OCI-LY1 (cell line): Measurements from ENCODE around the gene SERP1.

Experiments used
- H2AFZ ChIP-seq: fragments of 200-600 bp; sonication (generic), shearing (Covaris generic); 2 replicates; pipeline ENCODE4 v1.6.0; 2014; ENCODE audit warnings: antibody characterized with exemption, mild to moderate bottlenecking, low read length
- H3F3A ChIP-seq: fragments of 200-600 bp; sonication (generic), shearing (Covaris generic); 2 replicates; pipeline ENCODE4 v1.6.0; 2014; ENCODE audit warnings: mild to moderate bottlenecking, antibody characterized with exemption, low read length, moderate library complexity; ENCODE audit not compliant: insufficient read depth
- H3K27ac ChIP-seq: fragments of 200-600 bp; sonication (generic); 2 replicates; pipeline ENCODE4 v1.5.1; 2014; ENCODE audit warnings: low read length, mixed run types, mild to moderate bottlenecking, low read depth; ENCODE audit not compliant: poor library complexity, severe bottlenecking
- H3K27me3 ChIP-seq: fragments of 200-600 bp; sonication (generic); 2 replicates; pipeline ENCODE4 v1.6.0; 2014; ENCODE audit warnings: antibody characterized with exemption, mild to moderate bottlenecking, low read length, moderate library complexity; ENCODE audit not compliant: insufficient read depth
- H3K36me3 ChIP-seq: fragments of 200-600 bp; sonication (generic); 2 replicates; pipeline ENCODE4 v1.6.1; 2014; ENCODE audit warnings: mild to moderate bottlenecking, antibody characterized with exemption, low read length, moderate library complexity, mixed read lengths; ENCODE audit not compliant: insufficient read depth
- H3K4me1 ChIP-seq: fragments of 200-600 bp; sonication (generic); 2 replicates; pipeline ENCODE4 v1.5.1; 2014; ENCODE audit warnings: mild to moderate bottlenecking, low read length, moderate library complexity; ENCODE audit not compliant: insufficient read depth, severe bottlenecking
- H3K4me2 ChIP-seq: fragments of 200-600 bp; sonication (generic), shearing (Covaris generic); 2 replicates; pipeline ENCODE4 v1.6.1; 2014; ENCODE audit warnings: low read length
- H3K4me3 ChIP-seq: fragments of 200-600 bp; sonication (generic); 2 replicates; pipeline ENCODE4 v1.5.1; 2014; ENCODE audit warnings: low read length, low read depth, mild to moderate bottlenecking, mixed read lengths; ENCODE audit not compliant: poor library complexity, severe bottlenecking
- H3K79me2 ChIP-seq: fragments of 200-600 bp; shearing (Covaris generic); 2 replicates; pipeline ENCODE4 v1.6.1; 2016; ENCODE audit warnings: mixed run types, low read length, mixed read lengths; ENCODE audit not compliant: insufficient read depth
- H3K9ac ChIP-seq: fragments of 200-600 bp; sonication (generic), shearing (Covaris generic); 2 replicates; pipeline ENCODE4 v1.6.1; 2014; ENCODE audit warnings: mild to moderate bottlenecking, low read length, mixed read lengths
- H3K9me2 ChIP-seq: fragments of 200-600 bp; sonication (generic), shearing (Covaris generic); 2 replicates; pipeline ENCODE4 v1.6.1; 2014; ENCODE audit warnings: low read depth, mild to moderate bottlenecking, low read length, mixed read lengths
- H3K9me3 ChIP-seq: fragments of 200-600 bp; shearing (Covaris generic); 2 replicates; pipeline ENCODE4 v1.6.1; 2014; ENCODE audit warnings: low read length, mixed read lengths
- H4K20me1 ChIP-seq: fragments of 200-600 bp; sonication (generic), shearing (Covaris generic); 2 replicates; pipeline ENCODE4 v1.6.0; 2016; ENCODE audit warnings: mild to moderate bottlenecking, low read length; ENCODE audit not compliant: insufficient read depth
- CTCF ChIP-seq: fragments of 200-600 bp; sonication (generic), shearing (Covaris generic); IDR thresholded peaks from 2 replicates; pipeline ENCODE4 v1.5.1; 2017; ENCODE audit warnings: mild to moderate bottlenecking, antibody characterized with exemption, low read length, moderate library complexity, mixed read lengths
- EZH2 ChIP-seq: fragments of 200-600 bp; sonication (generic), shearing (Covaris generic); IDR thresholded peaks from 2 replicates; pipeline ENCODE4 v1.8.0; 2017; ENCODE audit warnings: borderline replicate concordance, mixed run types, mild to moderate bottlenecking, antibody characterized with exemption, low read length, moderate library complexity, mixed read lengths

The SERP1 gene

DNA sequence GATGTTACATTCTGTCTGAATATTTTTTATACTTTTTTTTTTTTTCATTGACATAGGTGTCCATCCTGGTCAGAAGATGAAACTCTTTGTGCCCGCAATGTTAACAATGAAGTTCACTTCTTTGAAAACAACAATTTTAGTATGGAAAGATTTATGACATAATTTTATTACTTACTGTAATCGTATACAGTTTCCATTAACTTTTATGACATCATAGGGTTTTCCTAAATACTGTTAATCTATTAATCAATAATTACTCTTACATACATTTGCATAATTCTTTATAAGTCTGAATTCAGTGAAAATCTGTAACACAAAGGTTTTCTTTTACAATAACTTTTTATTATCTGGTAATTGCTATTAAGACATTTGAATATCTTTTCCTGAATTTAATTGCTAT is 17.9 kb upstream of the SERP1 start:
- TF ChIP-seq EZH2, result no peak
- no peak for TF ChIP-seq CTCF
- no peaks in the 10 kb centered on the region for H3K9me2 ChIP-seq
- H3K9me3 ChIP-seq, result no peaks in the 10 kb centered on the region
- no peak overlapping the region for H2AFZ ChIP-seq
- no peaks in the 10 kb centered on the region for H4K20me1 ChIP-seq
- H3F3A ChIP-seq, result no peaks in the 10 kb centered on the region
- peaks cover 90% of the 10 kb centered on the region for H3K36me3 ChIP-seq
- H3K79me2 ChIP-seq, result peaks cover 8% of the 10 kb centered on the region; the same call in 1 of the 2 replicates
- no peaks in the 10 kb centered on the region for H3K27me3 ChIP-seq
- no peak overlapping the region for H3K4me3 ChIP-seq
- H3K27ac ChIP-seq, result no peak overlapping the region
- H3K4me2 ChIP-seq, result no peak overlapping the region
- no peak overlapping the region for H3K9ac ChIP-seq
- H3K4me1 ChIP-seq, result no peaks in the 10 kb centered on the region

DNA sequence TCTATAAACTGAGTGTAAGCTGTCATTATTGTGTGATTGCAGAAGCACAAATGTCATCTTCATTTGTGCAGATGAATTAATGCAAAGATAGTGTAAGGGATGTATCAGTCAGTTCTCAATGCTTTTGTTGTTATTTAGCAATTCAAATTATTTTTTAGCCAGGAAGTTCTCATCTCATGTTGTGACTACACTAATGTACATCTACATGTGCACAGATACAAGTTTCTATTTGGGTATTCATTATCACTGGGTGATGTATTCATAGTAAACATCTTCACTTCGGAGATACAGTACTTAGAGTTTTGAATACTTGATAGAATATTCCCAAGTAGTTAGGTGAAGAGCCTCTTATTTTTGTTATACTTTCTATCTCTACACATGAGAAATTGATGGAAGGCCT is 11.4 kb upstream of the SERP1 start:
- H3K27me3 ChIP-seq, result no peaks in the 10 kb centered on the region
- no peaks in the 10 kb centered on the region for H4K20me1 ChIP-seq
- H2AFZ ChIP-seq, result no peak overlapping the region
- no peak overlapping the region for H3K4me3 ChIP-seq
- no peaks in the 10 kb centered on the region for H3F3A ChIP-seq
- H3K9me2 ChIP-seq, result no peaks in the 10 kb centered on the region
- no peak overlapping the region for H3K27ac ChIP-seq
- no peaks in the 10 kb centered on the region for H3K9me3 ChIP-seq
- no peak overlapping the region for H3K4me2 ChIP-seq
- H3K9ac ChIP-seq, result no peak overlapping the region
- H3K79me2 ChIP-seq, result peaks cover 35% of the 10 kb centered on the region
- peaks cover 87% of the 10 kb centered on the region for H3K36me3 ChIP-seq
- TF ChIP-seq CTCF (no peak), EZH2 (no peak)
- H3K4me1 ChIP-seq, result no peaks in the 10 kb centered on the region

DNA sequence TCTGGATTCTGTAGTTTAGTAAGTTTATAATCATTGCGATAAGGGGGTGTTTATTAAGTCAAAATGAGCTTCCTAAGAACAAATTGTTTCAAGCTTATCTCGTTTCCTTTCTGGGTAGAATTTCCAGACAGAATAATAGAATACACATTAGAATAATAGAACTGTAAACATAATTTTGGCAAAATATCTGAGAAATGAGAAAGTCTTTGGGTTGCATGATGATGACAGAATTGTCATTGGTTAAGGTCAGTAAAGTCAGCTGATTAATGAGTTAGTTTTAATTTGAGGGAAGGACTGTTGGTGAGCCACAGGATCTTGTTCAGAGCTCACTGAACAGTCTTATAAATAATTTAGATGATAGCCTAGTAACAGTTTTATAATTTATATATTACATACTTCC is 10.5 kb upstream of the SERP1 start:
- no peak overlapping the region for H3K4me2 ChIP-seq
- no peaks in the 10 kb centered on the region for H3K9me3 ChIP-seq
- no peaks in the 10 kb centered on the region for H3K4me1 ChIP-seq
- H3K36me3 ChIP-seq, result peaks cover 90% of the 10 kb centered on the region
- no peak overlapping the region for H3K9ac ChIP-seq
- H3K27ac ChIP-seq, result no peak overlapping the region
- no peaks in the 10 kb centered on the region for H4K20me1 ChIP-seq
- H3K79me2 ChIP-seq, result peaks cover 38% of the 10 kb centered on the region
- H3F3A ChIP-seq, result no peaks in the 10 kb centered on the region
- no peak for TF ChIP-seq EZH2
- TF ChIP-seq CTCF, result no peak
- H2AFZ ChIP-seq, result no peak overlapping the region
- H3K27me3 ChIP-seq, result no peaks in the 10 kb centered on the region
- no peaks in the 10 kb centered on the region for H3K9me2 ChIP-seq
- no peak overlapping the region for H3K4me3 ChIP-seq
